Activated naive CD8-positive, alpha-beta T cell treated with anti-CD3 and anti-CD28 coated beads for 36 hours (primary cell): Measurements from ENCODE around the gene HLA-DRB1. TPM values are rescaled to one million over a fixed set of nuclear protein-coding genes. Genes with fewer than 3 reads are reported as not detected.

Experiments used
- DNase-seq: peaks from one replicate; pipeline ENCODE4 v3.0.0; 2021
- H3K27ac Mint-ChIP-seq: one replicate; pipeline ENCODE4 v1.8.0; 2022; ENCODE audit warnings: mild to moderate bottlenecking, moderate library complexity, mixed read lengths
- H3K27me3 Mint-ChIP-seq: one replicate; pipeline ENCODE4 v1.8.0; 2022; ENCODE audit warnings: mild to moderate bottlenecking, mixed read lengths
- H3K36me3 Mint-ChIP-seq: one replicate; pipeline ENCODE4 v1.8.0; 2021; ENCODE audit warnings: mild to moderate bottlenecking, mixed read lengths
- H3K4me1 Mint-ChIP-seq: one replicate; pipeline ENCODE4 v1.8.0; 2021; ENCODE audit warnings: mixed read lengths
- H3K4me3 Mint-ChIP-seq: one replicate; pipeline ENCODE4 v1.8.0; 2022; ENCODE audit warnings: mild to moderate bottlenecking, moderate library complexity, mixed read lengths
- H3K9me3 Mint-ChIP-seq: one replicate; pipeline ENCODE4 v1.8.0; 2022; ENCODE audit warnings: mixed read lengths
- total RNA-seq, 2 experiments: library from RNA; stranded (reverse); gene quantifications; one replicate each; pipeline ENCODE4 v1.2.3, GENCODE V29; 2021

HLA-DRB1 gene
- total RNA-seq, 2 experiments from 2014 or later: 4.2 to 5.1 TPM

DNA sequence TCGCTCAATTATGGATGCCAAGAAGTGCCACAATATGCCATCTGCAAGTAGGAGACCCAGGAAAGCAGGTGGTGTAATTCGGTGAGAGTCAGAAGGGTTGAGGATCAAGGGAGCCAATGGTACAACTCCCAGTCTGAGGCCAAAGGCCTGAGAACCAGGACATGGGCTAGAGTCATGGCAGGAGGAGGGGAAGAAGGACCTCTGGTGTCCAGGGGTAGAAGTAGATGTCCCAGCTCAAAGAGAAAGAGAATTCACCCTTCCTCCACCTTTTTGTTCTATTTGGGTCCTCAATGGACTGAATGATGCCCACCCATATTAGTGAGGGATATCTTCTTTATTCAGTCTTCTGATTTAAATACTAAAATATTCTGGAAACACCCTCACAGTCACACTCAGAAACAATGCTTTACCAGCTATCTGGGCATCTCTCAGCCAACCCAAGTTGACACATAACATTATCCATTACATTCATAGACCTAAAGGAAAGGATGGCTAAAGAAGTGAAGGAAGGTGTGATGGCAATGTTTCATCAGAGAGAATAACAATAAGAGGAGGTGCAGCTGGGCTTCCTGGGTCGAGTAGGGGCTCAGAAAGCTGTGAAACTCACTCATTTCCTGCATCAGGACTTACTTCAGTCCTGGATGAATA lies 26.4 kb upstream of the HLA-DRB1 start:
- Mint-ChIP-seq H3K36me3 (peaks cover 19% of the 10 kb centered on the region), H3K27me3 (no peaks in the 10 kb centered on the region), H3K9me3 (peaks cover 21% of the 10 kb centered on the region), H3K27ac (peak overlapping the region; percentile 66), H3K4me1 (peaks cover 24% of the 10 kb centered on the region), H3K4me3 (no peak overlapping the region)
- no peak for DNase-seq

DNA sequence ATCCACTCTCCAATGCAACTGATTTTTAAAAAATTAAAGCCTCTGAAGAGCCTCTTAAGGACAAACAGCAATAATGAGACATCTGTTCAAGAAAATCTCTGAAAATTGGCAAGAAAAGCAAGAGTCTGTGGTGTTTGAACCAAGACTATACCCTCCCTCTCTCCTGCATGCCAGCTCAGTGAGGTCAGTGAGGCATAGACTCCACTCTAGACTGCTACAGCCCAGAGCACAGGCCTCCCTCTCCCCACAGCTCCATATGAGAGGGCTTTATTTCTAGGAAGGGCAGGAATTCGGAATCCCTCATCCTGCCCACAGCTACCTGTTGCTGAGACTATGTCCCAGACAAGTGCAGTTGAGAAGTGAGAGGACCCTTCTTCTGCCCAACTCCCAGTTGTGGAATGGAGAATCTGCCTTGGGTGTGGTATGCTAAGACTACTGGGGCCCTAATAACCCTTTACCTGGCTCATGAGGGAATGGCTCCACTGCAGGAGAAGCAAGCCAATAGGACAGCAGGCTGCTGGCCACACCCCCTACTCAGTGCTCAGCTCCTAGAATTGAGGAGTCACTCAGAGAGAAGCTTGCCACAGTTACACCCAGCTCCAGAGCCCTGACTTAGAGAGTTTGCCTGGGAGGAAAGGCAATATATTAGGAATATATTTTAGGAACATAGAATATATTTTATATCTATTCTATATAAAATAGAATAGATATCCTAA lies 24.9 kb upstream of the HLA-DRB1 start:
- H3K4me1 Mint-ChIP-seq: peaks cover 21% of the 10 kb centered on the region
- H3K9me3 Mint-ChIP-seq: peaks cover 18% of the 10 kb centered on the region
- H3K36me3 Mint-ChIP-seq: peaks cover 14% of the 10 kb centered on the region
- no peak overlapping the region for H3K27ac Mint-ChIP-seq
- H3K27me3 Mint-ChIP-seq: no peaks in the 10 kb centered on the region
- no peak for DNase-seq
- no peak overlapping the region for H3K4me3 Mint-ChIP-seq

DNA sequence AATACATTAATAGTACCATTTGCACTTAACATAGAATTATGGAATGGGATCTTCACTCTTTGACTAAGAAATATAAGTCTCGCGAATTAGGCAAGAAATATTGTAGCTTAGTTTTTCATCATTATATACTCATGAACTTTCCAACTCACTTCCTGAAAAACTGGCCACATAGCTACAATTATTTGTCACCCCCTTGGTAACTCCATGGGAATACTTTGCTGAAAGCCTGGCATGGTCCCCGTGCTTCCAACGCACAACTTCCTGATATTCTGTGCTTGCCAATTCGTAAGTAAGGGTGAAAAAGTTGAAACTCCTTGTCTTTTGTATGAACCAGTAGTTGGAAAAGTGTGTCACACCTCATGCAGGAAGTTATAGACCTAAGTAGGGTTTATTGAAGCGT lies 23.8 kb upstream of the HLA-DRB1 start:
- H3K4me1 Mint-ChIP-seq: peaks cover 21% of the 10 kb centered on the region
- no peak for DNase-seq
- peaks cover 10% of the 10 kb centered on the region for H3K36me3 Mint-ChIP-seq
- no peaks in the 10 kb centered on the region for H3K27me3 Mint-ChIP-seq
- H3K4me3 Mint-ChIP-seq: no peak overlapping the region
- no peak overlapping the region for H3K27ac Mint-ChIP-seq
- H3K9me3 Mint-ChIP-seq: peaks cover 14% of the 10 kb centered on the region

DNA sequence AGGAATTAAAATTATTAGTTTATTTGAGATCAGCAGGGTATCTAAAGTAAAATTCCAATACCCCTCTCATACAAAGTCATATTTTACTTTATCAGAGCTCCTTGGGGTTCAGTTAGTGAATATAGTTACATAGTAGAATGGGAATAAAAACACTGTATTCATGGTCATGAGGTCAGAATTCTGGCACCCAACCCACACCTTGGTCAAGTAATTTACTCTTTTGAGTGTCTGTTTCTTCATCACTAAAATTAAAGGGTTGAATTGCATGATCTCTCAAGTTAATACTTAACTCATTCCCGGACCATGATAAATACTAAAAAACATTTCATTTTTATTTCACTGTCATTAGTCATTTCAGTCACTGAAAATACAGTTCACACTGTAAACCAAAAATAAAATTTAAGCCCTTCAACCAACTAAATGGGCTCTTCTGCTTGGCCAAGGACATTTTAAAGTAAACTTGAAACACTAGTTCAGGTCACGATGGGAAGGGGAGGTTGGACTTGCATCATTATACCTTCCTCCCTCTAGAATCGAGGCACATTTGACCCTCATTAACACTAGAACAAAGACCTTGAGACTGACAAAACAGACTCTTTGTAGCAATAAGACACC lies 21.1 kb upstream of the HLA-DRB1 start:
- DNase-seq: no peak
- Mint-ChIP-seq H3K36me3 (peaks cover 3% of the 10 kb centered on the region), H3K27me3 (no peaks in the 10 kb centered on the region), H3K27ac (no peak overlapping the region), H3K4me1 (peaks cover 22% of the 10 kb centered on the region), H3K4me3 (no peak overlapping the region), H3K9me3 (peaks cover 2% of the 10 kb centered on the region)

DNA sequence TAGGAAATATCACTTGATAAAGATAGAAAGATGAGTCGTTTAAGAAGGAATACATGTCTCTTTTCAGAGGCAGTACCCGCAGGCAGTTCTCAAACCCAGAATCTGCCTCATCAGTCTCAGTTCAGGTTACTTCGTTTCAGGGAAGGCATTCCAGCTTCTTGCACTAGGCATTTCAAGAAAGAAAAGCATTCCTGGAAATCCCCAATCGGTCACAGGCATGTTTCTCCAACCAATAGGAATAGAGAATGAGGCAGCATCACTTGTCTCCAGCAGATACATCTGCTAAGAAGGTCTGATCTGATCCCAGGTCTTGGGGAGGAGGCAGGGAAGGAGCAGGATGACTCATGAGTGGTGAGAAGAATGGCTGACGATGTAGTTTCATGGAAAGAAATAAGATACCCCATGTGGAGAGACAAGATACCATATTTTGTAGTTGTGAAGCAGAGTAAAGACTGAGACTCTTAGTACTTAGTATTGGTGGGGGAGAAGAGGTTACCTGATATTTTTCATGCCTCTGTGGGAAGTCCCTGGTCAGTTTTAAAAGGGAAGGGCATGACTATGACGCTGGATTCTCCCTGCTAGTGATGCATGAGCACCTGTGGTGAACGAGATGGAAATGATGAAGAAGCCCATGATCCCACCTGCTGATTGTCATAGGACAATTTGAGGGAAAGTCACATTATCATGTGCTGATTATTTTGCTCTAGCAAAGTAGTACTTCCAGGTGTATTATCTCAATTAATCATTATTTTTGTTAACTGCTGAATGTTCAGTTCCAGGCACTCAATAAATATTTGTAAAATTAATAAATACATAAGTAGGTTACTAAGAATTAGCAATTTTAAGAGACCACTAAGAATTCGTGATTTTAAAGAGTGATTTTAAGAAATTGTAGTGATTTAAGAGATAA lies 20.3 kb upstream of the HLA-DRB1 start:
- Mint-ChIP-seq H3K27me3 (no peaks in the 10 kb centered on the region), H3K9me3 (peaks cover 2% of the 10 kb centered on the region), H3K36me3 (peaks cover 2% of the 10 kb centered on the region), H3K27ac (no peak overlapping the region), H3K4me1 (peaks cover 15% of the 10 kb centered on the region), H3K4me3 (no peak overlapping the region)
- DNase-seq: peak; percentile 46

DNA sequence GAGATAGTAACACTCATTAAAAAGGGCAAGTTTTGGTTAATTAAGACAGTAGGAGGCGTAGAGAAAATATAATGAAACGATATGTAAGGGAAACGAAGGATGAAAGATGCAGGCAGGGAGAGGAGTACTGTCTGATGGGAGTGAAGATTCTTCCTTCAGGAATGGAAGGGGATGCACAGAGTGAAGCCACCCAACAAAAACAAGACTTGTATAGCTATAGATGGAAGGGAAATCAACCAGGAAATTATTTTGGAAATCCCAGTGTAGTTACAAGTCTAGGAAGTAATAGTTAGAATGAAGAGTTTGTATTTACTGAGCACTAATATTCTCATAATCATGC lies 19.7 kb upstream of the HLA-DRB1 start:
- Mint-ChIP-seq H3K27me3 (no peaks in the 10 kb centered on the region), H3K4me1 (peaks cover 15% of the 10 kb centered on the region), H3K36me3 (peaks cover 2% of the 10 kb centered on the region), H3K9me3 (peaks cover 2% of the 10 kb centered on the region), H3K27ac (no peak overlapping the region), H3K4me3 (peak overlapping the region; percentile 16)
- DNase-seq: no peak

DNA sequence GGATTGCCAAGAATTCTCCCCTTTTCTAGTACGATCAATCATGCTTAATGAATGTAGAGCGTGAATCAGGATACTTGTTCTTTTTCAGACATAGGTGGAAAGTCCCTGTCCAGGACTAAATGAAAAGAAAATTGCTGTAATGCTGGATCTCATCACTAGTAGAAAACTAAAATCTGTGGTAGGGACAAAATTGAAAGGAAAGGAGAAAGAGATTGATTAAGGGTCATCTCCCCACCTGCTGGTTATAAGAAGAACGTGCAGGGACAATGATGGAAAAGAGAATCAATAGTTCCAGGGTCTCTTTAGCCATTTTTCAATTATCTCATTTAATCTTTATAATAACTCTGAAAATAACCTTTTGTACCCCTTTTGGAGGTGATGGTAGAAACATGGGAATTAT lies 18.7 kb upstream of the HLA-DRB1 start:
- Mint-ChIP-seq H3K9me3 (peaks cover 6% of the 10 kb centered on the region), H3K4me1 (peaks cover 19% of the 10 kb centered on the region), H3K27me3 (no peaks in the 10 kb centered on the region), H3K4me3 (no peak overlapping the region), H3K27ac (peak overlapping the region; percentile 10), H3K36me3 (peaks cover 6% of the 10 kb centered on the region)
- DNase-seq: no peak

DNA sequence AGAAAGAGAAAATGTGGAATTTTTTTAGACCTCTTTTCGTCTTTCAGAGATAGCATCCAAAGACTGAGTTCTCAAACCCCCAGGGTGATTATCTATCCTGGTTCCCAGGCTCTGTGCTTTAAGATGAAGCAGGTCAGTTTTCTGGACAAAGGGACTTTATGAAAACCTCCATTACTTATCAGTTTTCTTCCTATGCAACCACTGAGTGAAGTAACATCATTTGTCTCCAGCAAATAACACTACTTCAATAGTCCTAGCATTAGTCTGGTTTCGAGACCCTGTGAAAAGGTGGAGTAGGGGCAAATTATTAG lies 18.3 kb upstream of the HLA-DRB1 start:
- H3K27ac Mint-ChIP-seq: peak overlapping the region; percentile 10
- H3K36me3 Mint-ChIP-seq: peaks cover 10% of the 10 kb centered on the region
- H3K4me3 Mint-ChIP-seq: no peak overlapping the region

DNA sequence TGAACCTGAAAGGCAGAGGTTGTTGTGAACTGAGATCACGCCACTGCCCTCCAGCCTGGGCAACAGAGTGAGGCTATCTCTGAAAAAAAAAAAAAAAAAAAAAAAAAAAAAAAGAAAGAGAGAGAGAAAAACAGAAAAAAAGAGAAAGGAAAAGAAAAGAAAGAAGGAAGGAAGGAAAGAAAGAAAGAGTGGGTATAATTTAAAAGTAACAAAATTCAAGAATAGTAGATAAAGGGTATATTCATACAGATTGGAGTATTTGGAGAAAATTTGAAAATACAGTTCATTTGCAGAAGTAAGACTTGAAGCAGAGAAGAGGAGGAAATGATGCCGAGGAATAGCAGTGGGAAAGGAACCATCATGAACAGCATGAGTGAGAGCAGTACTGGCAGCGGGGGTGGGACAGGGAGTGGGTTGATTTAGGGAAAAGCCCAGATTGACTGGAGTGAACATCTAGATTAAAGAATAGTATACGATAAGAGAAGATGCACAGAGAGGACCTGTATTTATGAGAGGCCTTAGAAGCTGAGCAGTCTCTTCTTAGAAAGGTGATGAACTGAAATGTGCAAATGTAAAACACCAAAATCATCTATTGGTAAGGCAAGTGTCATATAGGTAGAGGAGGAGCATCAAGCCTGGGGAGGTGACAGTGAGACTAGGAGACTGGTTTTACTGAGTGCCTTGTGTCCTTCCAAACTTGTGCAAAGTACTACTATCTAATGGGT lies 17.8 kb upstream of the HLA-DRB1 start:
- Mint-ChIP-seq H3K36me3 (peaks cover 16% of the 10 kb centered on the region), H3K4me3 (no peak overlapping the region), H3K27ac (peak overlapping the region; percentile 22)

More for the DNA sequence above, 18.3 kb upstream of the HLA-DRB1 start:
- peaks cover 21% of the 10 kb centered on the region for H3K4me1 Mint-ChIP-seq
- no peak for DNase-seq
- peaks cover 10% of the 10 kb centered on the region for H3K9me3 Mint-ChIP-seq
- H3K27me3 Mint-ChIP-seq: no peaks in the 10 kb centered on the region

DNA sequence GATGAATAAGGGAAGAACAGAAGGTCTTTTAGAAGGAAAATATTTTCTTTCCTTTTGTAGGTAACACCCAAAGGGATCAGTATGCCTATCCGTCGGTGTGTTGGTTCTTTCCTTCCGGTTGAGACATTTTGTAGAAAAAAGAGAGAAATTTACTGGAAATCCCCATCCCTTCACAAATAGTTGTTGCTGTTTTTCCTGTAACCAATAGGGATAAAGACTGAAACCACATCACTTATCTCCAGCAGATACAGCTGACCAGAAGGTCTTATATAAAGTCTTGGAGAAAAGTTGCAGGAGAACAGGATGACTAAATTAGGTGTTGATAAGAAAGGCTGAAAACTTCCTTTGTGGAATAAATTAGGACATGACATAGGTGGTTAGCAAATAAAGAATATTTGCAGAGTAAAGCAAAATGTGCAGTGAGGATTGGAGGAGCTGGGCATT lies 14.8 kb upstream of the HLA-DRB1 start:
- Mint-ChIP-seq H3K9me3 (peaks cover 20% of the 10 kb centered on the region), H3K4me3 (peak overlapping the region; percentile 44), H3K27ac (peak overlapping the region; percentile 82), H3K36me3 (peaks cover 15% of the 10 kb centered on the region), H3K27me3 (no peaks in the 10 kb centered on the region), H3K4me1 (peaks cover 18% of the 10 kb centered on the region)
- DNase-seq: no peak

More for the DNA sequence above, 17.8 kb upstream of the HLA-DRB1 start:
- no peak for DNase-seq
- H3K9me3 Mint-ChIP-seq: peaks cover 15% of the 10 kb centered on the region
- H3K4me1 Mint-ChIP-seq: peaks cover 21% of the 10 kb centered on the region
- H3K27me3 Mint-ChIP-seq: no peaks in the 10 kb centered on the region

DNA sequence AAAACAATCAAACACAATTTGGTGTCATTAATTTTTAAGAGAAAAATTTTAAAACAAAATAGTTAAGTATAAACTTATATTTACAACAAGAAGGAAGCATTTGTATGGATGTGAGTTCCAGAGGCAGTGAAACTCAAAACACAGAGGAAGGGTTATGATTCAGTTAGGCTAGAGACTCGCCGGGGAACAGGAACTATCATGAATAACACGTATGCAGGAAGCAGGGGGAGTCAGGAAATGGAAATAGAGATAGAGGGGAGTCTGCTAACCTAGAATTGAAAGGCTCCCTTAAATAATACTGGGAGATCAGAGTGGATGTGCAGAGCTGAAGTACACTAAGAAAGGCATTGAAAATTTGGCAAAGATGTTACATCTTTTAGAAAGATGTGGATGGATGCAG lies 14.2 kb upstream of the HLA-DRB1 start:
- DNase-seq: no peak
- Mint-ChIP-seq H3K4me3 (peak overlapping the region; percentile 44), H3K9me3 (peaks cover 22% of the 10 kb centered on the region), H3K27ac (peak overlapping the region; percentile 82), H3K4me1 (peaks cover 18% of the 10 kb centered on the region), H3K27me3 (no peaks in the 10 kb centered on the region), H3K36me3 (peaks cover 15% of the 10 kb centered on the region)

DNA sequence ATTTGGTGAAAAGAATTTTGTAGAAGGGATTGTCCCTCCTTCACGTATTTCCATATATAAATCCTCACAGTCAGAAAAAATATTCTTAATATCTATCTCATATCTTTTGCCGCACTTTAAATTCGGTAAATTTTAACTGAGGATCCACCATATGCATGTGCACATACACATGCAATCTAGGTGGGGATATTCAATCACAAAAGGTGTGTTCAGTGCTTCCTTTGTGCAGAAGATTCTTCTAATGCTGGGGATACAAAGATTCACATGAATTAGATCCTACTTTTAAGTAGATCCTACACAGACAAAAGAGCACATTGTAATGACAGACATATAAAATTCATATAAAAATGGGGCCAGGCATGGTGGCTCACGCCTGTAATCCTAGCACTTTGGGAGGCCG lies 13.6 kb upstream of the HLA-DRB1 start:
- DNase-seq: no peak
- Mint-ChIP-seq H3K36me3 (peaks cover 15% of the 10 kb centered on the region), H3K9me3 (peaks cover 23% of the 10 kb centered on the region), H3K4me3 (no peak overlapping the region), H3K27ac (peak overlapping the region; percentile 77), H3K27me3 (no peaks in the 10 kb centered on the region), H3K4me1 (peaks cover 15% of the 10 kb centered on the region)

DNA sequence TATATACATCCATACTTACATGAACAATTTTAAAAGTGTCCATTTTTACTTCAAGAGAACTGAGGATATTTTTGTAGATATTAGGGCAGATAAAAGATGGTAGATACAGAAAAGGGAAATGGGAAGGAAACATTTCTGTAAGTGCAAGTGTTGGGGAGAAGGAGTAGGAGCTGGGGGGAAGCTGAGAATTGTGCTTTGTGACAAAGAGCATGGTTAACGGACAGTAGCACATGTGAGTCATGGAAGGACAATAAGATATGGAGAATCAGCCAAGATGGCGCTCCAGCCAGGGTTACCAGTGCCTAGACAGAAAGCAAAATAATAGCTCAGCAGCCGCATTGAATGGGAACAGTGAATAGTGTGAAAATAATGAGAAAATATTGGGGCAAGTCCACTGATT lies 12.7 kb upstream of the HLA-DRB1 start:
- Mint-ChIP-seq H3K36me3 (peaks cover 15% of the 10 kb centered on the region), H3K4me1 (peaks cover 7% of the 10 kb centered on the region), H3K9me3 (peaks cover 23% of the 10 kb centered on the region), H3K4me3 (no peak overlapping the region), H3K27me3 (no peaks in the 10 kb centered on the region), H3K27ac (no peak overlapping the region)
- no peak for DNase-seq

DNA sequence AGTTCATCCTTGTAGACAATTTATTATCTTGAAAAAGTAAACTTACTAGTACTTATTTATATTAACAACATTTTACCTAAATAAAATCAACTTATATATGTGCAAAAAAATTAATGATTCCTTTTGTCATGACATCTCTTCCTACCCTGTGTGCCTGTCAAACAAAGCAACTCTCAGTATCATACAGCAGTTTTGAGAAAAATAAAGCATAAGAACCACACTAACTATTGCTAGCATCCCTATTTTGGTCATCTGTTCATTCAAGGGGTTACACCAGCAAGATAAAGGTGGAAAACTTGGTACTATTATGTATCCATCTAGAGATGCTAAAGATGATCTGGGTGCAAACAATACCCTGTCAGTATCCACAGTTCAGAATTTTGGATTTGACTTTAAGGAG lies 7.4 kb upstream of the HLA-DRB1 start:
- H3K9me3 Mint-ChIP-seq: peaks cover 7% of the 10 kb centered on the region
- H3K27me3 Mint-ChIP-seq: no peaks in the 10 kb centered on the region
- H3K27ac Mint-ChIP-seq: no peak overlapping the region
- H3K36me3 Mint-ChIP-seq: no peaks in the 10 kb centered on the region
- no peaks in the 10 kb centered on the region for H3K4me1 Mint-ChIP-seq
- H3K4me3 Mint-ChIP-seq: no peak overlapping the region
- no peak for DNase-seq
